GM12891 (cell line): Measurements from ENCODE around the gene MICAL3.

Experiments
- PAX5 ChIP-seq: IDR thresholded peaks from 2 replicates; pipeline ENCODE4 v1.6.1; 2011; ENCODE audit warnings: low read length, moderate library complexity, mild to moderate bottlenecking; ENCODE audit not compliant: insufficient read depth, severe bottlenecking
- POLR2A ChIP-seq: IDR thresholded peaks from 2 replicates; pipeline ENCODE4 v1.6.1; 2011; ENCODE audit warnings: low read depth, low read length, control low read depth
- POLR2AphosphoS5 ChIP-seq: IDR thresholded peaks from 2 replicates; pipeline ENCODE4 v1.6.1; 2011; ENCODE audit warnings: low read depth, low read length, control low read depth
- POU2F2 ChIP-seq: IDR thresholded peaks from 2 replicates; pipeline ENCODE4 v1.6.1; 2011; ENCODE audit warnings: low read depth, mild to moderate bottlenecking, control low read depth, low read length, moderate library complexity
- SPI1 ChIP-seq: IDR thresholded peaks from 2 replicates; pipeline ENCODE4 v1.6.1; 2011; ENCODE audit warnings: low read depth, low read length, control low read depth
- TAF1 ChIP-seq: IDR thresholded peaks from 2 replicates; pipeline ENCODE4 v1.6.1; 2011; ENCODE audit warnings: low read depth, low read length, control low read depth

- TF ChIP-seq POLR2A, result no peak
- no peak for TF ChIP-seq SPI1
- no peak for TF ChIP-seq TAF1
- no peak for TF ChIP-seq POLR2AphosphoS5
- no peak for TF ChIP-seq POU2F2
- no peak for TF ChIP-seq PAX5
Measured at GRCh38 chr22:17792854-17793434, 231.4 kb downstream of the MICAL3 start.
